BLaER1 treated with 17β-estradiol and CSF1 and Interleukin-3, amounts not matched to agents 10 nM and 100 nM (cell line): ENCODE measurements around the gene ANKS1A.

Experiments
- H3K27ac ChIP-seq, 11 experiments: shearing (Covaris generic); formaldehyde crosslinking; 2 replicates each; pipeline ENCODE4 v1.8.1; 2022
- H3K27me3 ChIP-seq, 11 experiments: shearing (Covaris generic); formaldehyde crosslinking; 2 replicates each; pipeline ENCODE4 v1.8.1; 2022
- H3K36me3 ChIP-seq, 11 experiments: shearing (Covaris generic); formaldehyde crosslinking; 2 replicates each; pipeline ENCODE4 v1.8.1; 2022
- H3K4me1 ChIP-seq, 10 experiments: shearing (Covaris generic); formaldehyde crosslinking; 2 replicates each; pipeline ENCODE4 v1.8.1; 2022
- H3K4me2 ChIP-seq, 11 experiments: shearing (Covaris generic); formaldehyde crosslinking; 2 replicates each; pipeline ENCODE4 v1.8.1; 2022
- H3K4me3 ChIP-seq, 10 experiments: shearing (Covaris generic); formaldehyde crosslinking; 2 replicates each; pipeline ENCODE4 v1.8.1; 2022
- H3K9ac ChIP-seq, 11 experiments: shearing (Covaris generic); formaldehyde crosslinking; 2 replicates each; pipeline ENCODE4 v1.8.1; 2022
- H3K9me3 ChIP-seq, 11 experiments: shearing (Covaris generic); formaldehyde crosslinking; replicated peaks in 1 of 11; 2 replicates each; pipeline ENCODE4 v1.8.1; 2022
- H4K20me1 ChIP-seq, 11 experiments: shearing (Covaris generic); formaldehyde crosslinking; 2 replicates each; pipeline ENCODE4 v1.8.1; 2022
- Cebpa-rat ChIP-seq, 11 experiments: shearing (Covaris generic); IDR thresholded peaks; 2 replicates each; pipeline ENCODE4 v1.8.1; 2022

The ANKS1A gene

DNA sequence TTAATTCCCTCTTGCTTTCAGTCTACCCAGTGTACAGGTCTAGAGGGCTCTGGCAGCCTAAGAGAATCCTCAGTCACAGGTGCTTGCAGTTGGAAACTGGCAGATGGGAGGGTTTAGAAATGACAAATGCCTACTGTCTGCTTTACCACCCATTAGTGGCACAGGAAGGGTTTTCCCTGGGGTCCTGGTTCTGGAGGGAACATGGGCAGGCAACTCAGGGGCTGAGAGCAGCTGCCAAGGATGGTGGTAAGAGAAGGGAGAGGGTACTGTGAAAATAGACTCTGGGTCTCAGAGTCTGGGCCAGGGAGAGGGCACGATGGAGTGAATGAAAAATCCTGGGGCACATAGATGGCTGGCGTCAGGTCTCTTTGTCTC lies 148.6 kb downstream of the ANKS1A start:
- TF ChIP-seq Cebpa-rat (IDR thresholded peaks at IDR 0.05): no peak
- peak overlapping the region in 10 of 11 experiments; percentile 23 to 83 (median 74); a peak in 18 of 22 replicates for H3K4me2 ChIP-seq
- H3K27me3 ChIP-seq: no peaks in the 10 kb centered on the region
- H4K20me1 ChIP-seq: peaks cover 0 to 67% (median 0%) of the 10 kb centered on the region in 11 experiments; a peak in 4 of 22 replicates
- peak overlapping the region in 8 of 11 experiments; percentile 6 to 49 (median 30); a peak in 13 of 22 replicates for H3K27ac ChIP-seq
- no peaks in the 10 kb centered on the region for H3K9me3 ChIP-seq
- H3K9ac ChIP-seq: 0 out of 22 replicates have a peak overlapping the region, but pooled peaks of 3 of the 11 experiments have one; percentile 8 to 9 (median 9)
- peaks cover 43 to 69% (median 53%) of the 10 kb centered on the region in 10 experiments for H3K4me1 ChIP-seq
- peaks cover 0 to 86% (median 23%) of the 10 kb centered on the region in 11 experiments; a peak in 16 of 22 replicates for H3K36me3 ChIP-seq
- H3K4me3 ChIP-seq: no peak overlapping the region

DNA sequence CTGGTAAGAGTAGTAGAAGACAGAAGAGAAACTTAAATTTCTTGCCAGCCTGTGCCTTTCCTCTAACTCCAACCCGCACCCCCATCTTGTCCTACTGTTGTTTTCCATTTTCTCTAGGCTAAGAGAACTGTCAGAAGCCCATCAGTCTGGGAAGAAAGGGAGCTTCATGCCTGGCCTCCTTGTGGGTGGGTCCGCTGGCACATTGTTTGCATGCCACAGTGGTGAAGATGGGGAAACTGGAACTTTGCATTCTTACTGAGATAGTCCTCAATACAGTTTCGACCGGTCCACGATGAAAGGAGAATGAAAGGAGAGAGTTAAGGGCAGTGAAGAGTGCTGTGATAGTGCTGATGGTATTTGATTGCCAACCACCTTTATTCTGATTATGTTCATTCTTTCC lies 149.0 kb downstream of the ANKS1A start:
- H3K4me2 ChIP-seq: peak overlapping the region in 9 of 11 experiments; percentile 67 to 83 (median 77); a peak in 17 of 22 replicates

DNA sequence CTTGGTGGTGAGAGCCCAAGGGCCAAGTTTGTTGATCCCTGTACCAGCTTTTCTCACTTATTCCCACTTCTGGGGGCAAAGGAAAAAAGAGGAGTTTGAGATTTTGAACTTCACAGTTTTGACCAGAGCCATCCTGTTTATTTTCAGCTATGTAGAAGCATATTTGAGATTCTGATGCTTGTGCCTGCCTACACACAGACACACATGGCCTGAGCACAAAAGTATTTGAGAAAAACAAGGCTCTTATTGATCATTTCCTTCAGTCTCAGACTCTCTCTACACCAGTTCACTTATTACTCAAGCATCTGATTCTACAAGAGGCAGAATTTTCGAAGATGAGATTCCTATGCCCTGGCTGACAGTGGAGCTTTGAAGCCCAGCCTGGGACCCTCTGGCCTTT lies 151.3 kb downstream of the ANKS1A start:
- Histone ChIP-seq H3K4me3 (no peak overlapping the region), H3K36me3 (peaks cover 0 to 63% (median 23%) of the 10 kb centered on the region in 11 experiments; a peak in 15 of 22 replicates), H3K27me3 (no peaks in the 10 kb centered on the region), H3K27ac (no peak overlapping the region), H4K20me1 (peaks cover 0 to 70% (median 0%) of the 10 kb centered on the region in 11 experiments; a peak in 4 of 22 replicates), H3K4me1 (peaks cover 57 to 76% (median 67%) of the 10 kb centered on the region in 10 experiments), H3K9me3 (no peaks in the 10 kb centered on the region), H3K9ac (no peak overlapping the region), H3K4me2 (no peak overlapping the region)
- TF ChIP-seq Cebpa-rat (IDR thresholded peaks at IDR 0.05): no peak

More for the DNA sequence above, 149.0 kb downstream of the ANKS1A start:
- no peaks in the 10 kb centered on the region for H3K27me3 ChIP-seq
- H3K36me3 ChIP-seq: peaks cover 0 to 85% (median 24%) of the 10 kb centered on the region in 11 experiments; a peak in 16 of 22 replicates
- H4K20me1 ChIP-seq: peaks cover 0 to 69% (median 0%) of the 10 kb centered on the region in 11 experiments; a peak in 4 of 22 replicates
- peaks cover 47 to 73% (median 57%) of the 10 kb centered on the region in 10 experiments for H3K4me1 ChIP-seq
- TF ChIP-seq Cebpa-rat (IDR thresholded peaks at IDR 0.05): no peak
- H3K9me3 ChIP-seq: no peaks in the 10 kb centered on the region
- H3K27ac ChIP-seq: peak overlapping the region in 8 of 11 experiments; percentile 6 to 49 (median 30); a peak in 12 of 22 replicates
- 0 out of 22 replicates have a peak overlapping the region, but pooled peaks of 3 of the 11 experiments have one; percentile 8 to 9 (median 9) for H3K9ac ChIP-seq
- no peak overlapping the region for H3K4me3 ChIP-seq

GRCh38 chr6:35041086-35041861 lies 152.2 kb downstream of the ANKS1A start:
- Histone ChIP-seq H3K4me1 (peaks cover 57 to 76% (median 67%) of the 10 kb centered on the region in 10 experiments), H3K4me2 (peak overlapping the region in 5 of 11 experiments; percentile 24 to 90 (median 85); a peak in 8 of 22 replicates), H3K9ac (no peak overlapping the region), H3K27me3 (no peaks in the 10 kb centered on the region), H3K4me3 (no peak overlapping the region), H4K20me1 (peaks cover 0 to 62% (median 0%) of the 10 kb centered on the region in 11 experiments; a peak in 2 of 22 replicates), H3K27ac (peak overlapping the region in 1 of 11 experiments; percentile 16; a peak in 1 of 22 replicates), H3K9me3 (no peaks in the 10 kb centered on the region), H3K36me3 (peaks cover 0 to 55% (median 23%) of the 10 kb centered on the region in 11 experiments; a peak in 15 of 22 replicates)
- no peak for TF ChIP-seq Cebpa-rat (IDR thresholded peaks at IDR 0.05)

DNA sequence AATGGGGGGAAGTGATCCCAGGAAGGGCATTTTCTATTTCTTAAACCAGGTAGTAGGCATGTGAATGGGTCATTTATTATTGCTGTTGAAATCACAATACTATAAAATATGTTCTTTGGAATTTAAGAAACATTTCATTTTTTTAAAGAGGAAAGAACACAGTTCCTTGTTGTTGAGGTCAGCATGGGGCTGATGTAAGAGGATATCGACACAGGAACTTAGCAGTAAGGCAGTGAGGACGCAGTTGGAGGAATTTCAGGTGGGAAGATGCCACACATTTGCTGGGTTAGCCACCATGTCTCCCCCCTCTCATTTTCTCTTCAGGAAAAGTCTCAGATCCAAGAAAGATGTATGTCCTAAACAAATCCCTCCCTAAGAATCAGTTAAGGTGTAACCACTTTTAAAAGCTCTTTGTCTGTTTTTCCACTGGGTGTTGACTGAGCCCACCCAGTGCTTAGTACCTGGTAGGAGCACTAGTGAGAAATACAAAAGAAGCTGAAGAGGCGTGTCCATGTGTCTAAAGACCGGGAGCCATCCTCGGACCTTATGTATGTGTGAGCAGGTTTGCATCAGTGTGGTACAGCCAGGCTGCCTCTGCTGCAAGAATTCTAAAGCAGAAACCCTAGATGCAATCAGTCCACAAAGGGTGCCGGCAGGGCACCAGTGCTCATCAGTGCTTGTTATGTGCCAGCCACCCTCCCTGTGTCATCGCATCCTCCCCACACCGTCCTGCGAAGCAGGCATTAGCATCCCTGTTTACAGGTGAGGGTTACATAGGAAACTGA lies 153.2 kb downstream of the ANKS1A start:
- Histone ChIP-seq H4K20me1 (peaks cover 0 to 52% (median 0%) of the 10 kb centered on the region in 11 experiments; a peak in 2 of 22 replicates), H3K36me3 (peaks cover 0 to 55% (median 23%) of the 10 kb centered on the region in 11 experiments; a peak in 15 of 22 replicates), H3K27me3 (no peaks in the 10 kb centered on the region), H3K9me3 (no peaks in the 10 kb centered on the region), H3K4me1 (peaks cover 57 to 76% (median 67%) of the 10 kb centered on the region in 10 experiments), H3K4me2 (peak overlapping the region in 10 of 11 experiments; percentile 71 to 92 (median 86); a peak in 17 of 22 replicates), H3K27ac (peak overlapping the region in 4 of 11 experiments; percentile 24 to 92 (median 60); a peak in 4 of 22 replicates), H3K9ac (no peak overlapping the region), H3K4me3 (no peak overlapping the region)
- no peak for TF ChIP-seq Cebpa-rat (IDR thresholded peaks at IDR 0.05)

DNA sequence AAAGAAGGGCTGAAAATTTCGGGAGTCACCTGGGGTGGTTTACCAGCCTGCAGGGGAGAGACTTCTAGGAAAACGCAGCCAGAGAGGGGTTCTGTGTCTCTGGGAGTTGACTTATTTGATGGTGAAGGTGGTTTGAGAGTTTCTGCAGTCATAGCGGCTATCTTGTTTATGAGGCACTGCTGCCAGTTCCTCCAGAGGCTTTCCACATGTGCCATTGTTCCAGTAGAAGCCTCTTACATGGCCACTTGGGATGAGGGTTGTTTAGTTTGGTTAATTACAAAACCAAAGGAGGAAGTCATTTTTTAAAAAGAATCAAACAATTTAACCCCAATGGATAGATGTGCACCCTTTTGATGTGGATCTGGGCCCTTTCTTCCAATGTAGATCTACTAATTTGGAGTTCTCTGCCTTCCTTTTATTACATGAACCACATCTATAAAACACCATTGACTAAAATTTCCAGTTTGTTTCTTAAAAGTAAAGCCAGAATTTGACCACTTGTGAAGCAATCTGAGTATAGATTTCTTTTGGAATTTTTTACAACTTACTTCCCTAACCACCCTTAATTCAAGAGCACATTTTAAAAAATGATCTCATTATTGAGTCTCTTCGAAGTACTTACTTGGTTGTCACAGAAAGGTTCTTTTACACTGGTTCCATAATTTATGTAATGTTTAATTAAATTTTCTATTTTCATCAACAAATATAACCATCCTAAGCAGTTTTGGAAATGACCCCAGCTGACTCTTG lies 154.5 kb downstream of the ANKS1A start:
- H3K27ac ChIP-seq: peak overlapping the region in 10 of 11 experiments; percentile 71 to 94 (median 88); a peak in 18 of 22 replicates
- no peaks in the 10 kb centered on the region for H3K9me3 ChIP-seq
- H3K36me3 ChIP-seq: peaks cover 0 to 44% (median 23%) of the 10 kb centered on the region in 11 experiments; a peak in 15 of 22 replicates
- H3K27me3 ChIP-seq: no peaks in the 10 kb centered on the region
- H3K4me2 ChIP-seq: peak overlapping the region; percentile 71 to 92 (median 87)
- peaks cover 59 to 76% (median 71%) of the 10 kb centered on the region in 10 experiments for H3K4me1 ChIP-seq
- H3K9ac ChIP-seq: peak overlapping the region in 3 of 11 experiments; percentile 61 to 79 (median 72); a peak in 4 of 22 replicates
- TF ChIP-seq Cebpa-rat (IDR thresholded peaks at IDR 0.05): no peak
- H4K20me1 ChIP-seq: peaks cover 0 to 43% (median 0%) of the 10 kb centered on the region in 11 experiments; a peak in 2 of 22 replicates
- H3K4me3 ChIP-seq: no peak overlapping the region

GRCh38 chr6:35044145-35044745 lies 155.2 kb downstream of the ANKS1A start:
- Histone ChIP-seq H3K27ac (peak overlapping the region; percentile 62 to 94 (median 87)), H3K9ac (peak overlapping the region; percentile 53 to 79 (median 62); a peak in 20 of 22 replicates), H4K20me1 (peaks cover 0 to 48% (median 0%) of the 10 kb centered on the region in 11 experiments; a peak in 2 of 22 replicates), H3K9me3 (no peaks in the 10 kb centered on the region), H3K4me1 (peaks cover 65 to 83% (median 78%) of the 10 kb centered on the region in 10 experiments), H3K4me3 (no peak overlapping the region), H3K36me3 (peaks cover 0 to 41% (median 20%) of the 10 kb centered on the region in 11 experiments; a peak in 14 of 22 replicates), H3K4me2 (peak overlapping the region; percentile 71 to 92 (median 87)), H3K27me3 (no peaks in the 10 kb centered on the region)
- TF ChIP-seq Cebpa-rat (IDR thresholded peaks at IDR 0.05): no peak
